ENCODE data around the gene NF2.

The NF2 gene

GRCh38 chr22:29723766-29724165 lies 120.3 kb downstream of the NF2 start:
- no peak for TF ChIP-seq CTCF (IDR thresholded peaks at IDR 0.05; ENCODE audit: low read depth, low read length)
- DNase-seq (ENCODE audit: extremely low read depth, low read depth), result no peak

GRCh38 chr22:29724843-29725242 lies 121.4 kb downstream of the NF2 start:
- DNase-seq (ENCODE audit: extremely low read depth, low read depth), result no peak
- TF ChIP-seq CTCF (IDR thresholded peaks at IDR 0.05; ENCODE audit: low read depth, low read length), result no peak

GRCh38 chr22:29726106-29726505 lies 122.7 kb downstream of the NF2 start:
- no peak for DNase-seq (ENCODE audit: extremely low read depth, low read depth)
- no peak for TF ChIP-seq CTCF (IDR thresholded peaks at IDR 0.05; ENCODE audit: low read depth, low read length)

GRCh38 chr22:29726512-29727130 lies 123.2 kb downstream of the NF2 start:
- TF ChIP-seq CTCF (IDR thresholded peaks at IDR 0.05; ENCODE audit: low read depth, low read length), result no peak

GRCh38 chr22:29727131-29727523 lies 123.7 kb downstream of the NF2 start:
- no peak for DNase-seq (ENCODE audit: extremely low read depth, low read depth)
- peak; percentile 44 for TF ChIP-seq CTCF (IDR thresholded peaks at IDR 0.05; ENCODE audit: low read depth, low read length)

More at GRCh38 chr22:29726512-29727130, 123.2 kb downstream of the NF2 start:
- DNase-seq (ENCODE audit: extremely low read depth, low read depth), result no peak

- no peak for DNase-seq (ENCODE audit: extremely low read depth, low read depth)
- no peak for TF ChIP-seq CTCF (IDR thresholded peaks at IDR 0.05; ENCODE audit: low read depth, low read length)
Observed at GRCh38 chr22:29729161-29729560, 125.7 kb downstream of the NF2 start.

GRCh38 chr22:29731058-29731850 lies 127.8 kb downstream of the NF2 start:
- TF ChIP-seq CTCF (IDR thresholded peaks at IDR 0.05; ENCODE audit: low read depth, low read length), result no peak

More at GRCh38 chr22:29731058-29731850, 127.8 kb downstream of the NF2 start:
- DNase-seq (ENCODE audit: extremely low read depth, low read depth), result no peak

Data from AG09319 (cell line).